Mesenchymal stem cell (in vitro differentiated cells and primary cell): ENCODE data around the gene SH2D5. TPM values are rescaled to one million over a fixed set of nuclear protein-coding genes. Genes with fewer than 3 reads are reported as not detected.

Experiments
- DNase-seq: peaks from one replicate; pipeline ENCODE4 v3.0.0-alpha.2; 2013
- H2AFZ ChIP-seq: one replicate; pipeline ENCODE4 v1.6.1; 2013; ENCODE audit warnings: low read depth, mild to moderate bottlenecking, control low read depth, inconsistent platforms, low read length, moderate library complexity
- H2AK5ac ChIP-seq: 2 replicates; pipeline ENCODE4 v1.6.1; 2013; ENCODE audit warnings: low read length, moderate library complexity, mild to moderate bottlenecking, inconsistent platforms; ENCODE audit not compliant: severe bottlenecking
- H2BK120ac ChIP-seq: one replicate; pipeline ENCODE4 v1.6.1; 2013; ENCODE audit warnings: low read depth, mild to moderate bottlenecking, inconsistent platforms, low read length, moderate library complexity
- H2BK12ac ChIP-seq, 2 experiments: one replicate each; pipeline ENCODE4 v1.6.1; 2013; ENCODE audit warnings: inconsistent platforms in 2 of 2, low read length in 2 of 2, mild to moderate bottlenecking in 2 of 2, moderate library complexity in 2 of 2, control low read depth in 1 of 2
- H2BK15ac ChIP-seq: one replicate; pipeline ENCODE4 v1.6.1; 2013; ENCODE audit warnings: mild to moderate bottlenecking, low read depth, inconsistent platforms; ENCODE audit not compliant: poor library complexity, severe bottlenecking
- H2BK5ac ChIP-seq: 2 replicates; pipeline ENCODE4 v1.6.1; 2013; ENCODE audit warnings: low read depth, mild to moderate bottlenecking, low read length, control low read depth, inconsistent platforms; ENCODE audit not compliant: poor library complexity, severe bottlenecking
- H3K14ac ChIP-seq, 2 experiments: one replicate each; pipeline ENCODE4 v1.6.1; 2013; ENCODE audit warnings: inconsistent platforms in 2 of 2, low read length in 2 of 2, control low read depth in 1 of 2, mild to moderate bottlenecking in 1 of 2, moderate library complexity in 1 of 2
- H3K18ac ChIP-seq, 2 experiments: one replicate each; pipeline ENCODE4 v1.6.1; 2013; ENCODE audit warnings: inconsistent platforms in 2 of 2, low read length in 2 of 2, control low read depth in 1 of 2, low read depth in 1 of 2, mild to moderate bottlenecking in 1 of 2
- H3K23ac ChIP-seq, 2 experiments: one replicate each; pipeline ENCODE4 v1.6.1; 2013; ENCODE audit warnings: inconsistent platforms in 2 of 2, low read length in 2 of 2, mild to moderate bottlenecking in 2 of 2, moderate library complexity in 2 of 2, control low read depth in 1 of 2
- H3K27ac ChIP-seq: 2 replicates; pipeline ENCODE4 v1.5.1; 2013; ENCODE audit warnings: mild to moderate bottlenecking, moderate library complexity, low read length, control low read depth, inconsistent platforms; ENCODE audit not compliant: poor library complexity, severe bottlenecking
- H3K27me3 ChIP-seq, 2 experiments: 2 replicates each; pipeline versions ENCODE4 v1.6.1 to v1.7.0; 2013; ENCODE audit warnings: low read length in 2 of 2, mild to moderate bottlenecking in 2 of 2, moderate library complexity in 2 of 2, control low read depth in 1 of 2, inconsistent platforms in 1 of 2; ENCODE audit not compliant: control insufficient read depth in 1 of 2, insufficient read depth in 1 of 2
- H3K36me3 ChIP-seq, 2 experiments: 2 replicates each; pipeline versions ENCODE4 v1.6.1 to v1.7.0; 2013; ENCODE audit warnings: low read length in 2 of 2, control low read depth in 1 of 2, inconsistent platforms in 1 of 2, low read depth in 1 of 2, mild to moderate bottlenecking in 1 of 2; ENCODE audit not compliant: insufficient read depth in 2 of 2, control insufficient read depth in 1 of 2
- H3K4ac ChIP-seq, 2 experiments: one replicate each; pipeline ENCODE4 v1.6.1; 2013; ENCODE audit warnings: inconsistent platforms in 2 of 2, low read length in 2 of 2, mild to moderate bottlenecking in 2 of 2, moderate library complexity in 2 of 2, control low read depth in 1 of 2, low read depth in 1 of 2
- H3K4me1 ChIP-seq: 2 replicates; pipeline ENCODE4 v1.6.1; 2013; ENCODE audit warnings: low read depth, low read length, control low read depth; ENCODE audit not compliant: control insufficient read depth, insufficient read depth
- H3K4me2 ChIP-seq: 2 replicates; pipeline ENCODE4 v1.6.1; 2013; ENCODE audit warnings: low read length, mild to moderate bottlenecking, inconsistent platforms; ENCODE audit not compliant: poor library complexity, severe bottlenecking
- H3K4me3 ChIP-seq, 2 experiments: 2 replicates each; pipeline versions ENCODE4 v1.5.1 to v1.7.0; 2013; ENCODE audit warnings: low read length in 2 of 2, mild to moderate bottlenecking in 2 of 2, control low read depth in 1 of 2, low read depth in 1 of 2; ENCODE audit not compliant: insufficient read depth in 1 of 2
- H3K79me1 ChIP-seq: replicated peaks from 2 replicates; pipeline ENCODE4 v1.6.1; 2013; ENCODE audit warnings: mild to moderate bottlenecking, control low read depth, low read length, inconsistent platforms; ENCODE audit not compliant: poor library complexity, severe bottlenecking
- H3K9ac ChIP-seq: 2 replicates; pipeline ENCODE4 v1.7.0; 2013; ENCODE audit warnings: mild to moderate bottlenecking, low read length, moderate library complexity
- H3K9me3 ChIP-seq: 2 replicates; pipeline ENCODE4 v1.7.0; 2013; ENCODE audit warnings: mild to moderate bottlenecking, low read length; ENCODE audit not compliant: control insufficient read depth
- H4K8ac ChIP-seq: one replicate; pipeline ENCODE4 v1.6.1; 2013; ENCODE audit warnings: inconsistent platforms, mild to moderate bottlenecking, low read length, moderate library complexity
- H4K91ac ChIP-seq: one replicate; pipeline ENCODE4 v1.6.1; 2013; ENCODE audit warnings: mild to moderate bottlenecking, low read length, inconsistent platforms
- WGBS: methylation state at CpG from one replicate; pipeline ENCODE4 v1.1.7; 2013; ENCODE audit warnings: mixed read lengths; 5-methylcytosine and 5-hydroxymethylcytosine counted together
- polyA plus RNA-seq, 2 experiments: library from polyadenylated mRNA; stranded (reverse); fragments of 200-250 nt; gene quantifications; one replicate each; pipeline ENCODE4 v1.2.3, GENCODE V29; 2013

Gene SH2D5
- 2.1 TPM for polyA plus RNA-seq (2013, experiment 1 of 2)
- polyA plus RNA-seq (2013, experiment 2 of 2): 2.2 TPM

DNA sequence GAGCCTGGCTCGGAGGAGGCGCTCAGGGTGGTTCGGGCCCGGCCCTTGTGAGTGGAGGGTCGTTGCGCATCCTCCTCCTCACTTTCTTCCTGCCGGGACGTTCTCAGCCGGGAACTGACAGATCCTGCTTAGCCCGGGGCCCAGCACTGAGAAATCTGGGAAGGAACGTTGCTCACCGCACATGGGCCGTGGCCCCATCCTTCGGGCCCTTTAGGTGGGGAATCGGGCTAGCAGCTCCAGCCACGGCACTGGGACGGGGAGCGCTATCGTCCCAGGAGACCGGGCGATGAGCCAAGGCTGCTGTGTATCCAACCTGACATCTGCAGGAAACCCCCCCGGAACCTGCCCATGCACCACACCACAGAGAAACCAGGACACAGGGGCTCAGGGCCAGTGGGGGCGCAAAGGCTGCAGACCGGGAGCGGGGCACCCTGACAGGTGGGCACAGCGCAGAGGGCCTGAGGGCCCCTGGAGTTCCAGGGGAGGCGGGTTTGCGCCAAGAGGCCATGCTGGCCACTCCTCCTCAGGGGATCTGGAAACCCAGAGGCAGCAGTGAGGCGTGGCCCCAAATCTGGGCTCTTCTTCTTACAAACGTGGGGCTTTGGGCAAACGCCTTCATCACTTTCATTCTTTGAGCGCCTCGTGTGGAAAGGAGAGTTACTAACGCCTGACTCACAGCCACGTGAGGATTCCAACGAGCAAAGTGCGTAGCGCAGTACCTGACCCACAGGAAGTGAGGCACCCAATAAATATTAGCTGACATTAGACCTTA lies at the start of gene SH2D5:
TSS of gene SH2D5 (minus strand) at position 116 of the 772 bp plus-strand sequence. CDS start 4,659 bp downstream, outside the sequence.
- peaks cover 26% of the 10 kb centered on the region for H3K79me1 ChIP-seq
- peak within 1 kb of the TSS; percentile 73 for H4K91ac ChIP-seq
- peak within 1 kb of the TSS; percentile 76 for H2BK120ac ChIP-seq
- peak within 1 kb of the TSS; percentile 94 for H3K4me2 ChIP-seq
- peaks cover 17% of the 10 kb centered on the region in 2 experiments for H3K36me3 ChIP-seq
- H3K14ac ChIP-seq: peak within 1 kb of the TSS in 1 of 2 experiments; percentile 71
- H3K18ac ChIP-seq: peak within 1 kb of the TSS; percentile 67 to 68
- no peak within 1 kb of the TSS for H3K23ac ChIP-seq
- peak within 1 kb of the TSS; percentile 32 for H2AFZ ChIP-seq
- H3K4me3 ChIP-seq: peak within 1 kb of the TSS; percentile 69 to 81
- peak; percentile 97 for DNase-seq
- H3K4ac ChIP-seq: peak within 1 kb of the TSS; percentile 2 to 57
- H4K8ac ChIP-seq: peak within 1 kb of the TSS; percentile 69
- peak within 1 kb of the TSS; percentile 88 for H3K9ac ChIP-seq
- H3K27ac ChIP-seq: peak within 1 kb of the TSS; percentile 79
- H2BK15ac ChIP-seq: peak within 1 kb of the TSS; percentile 6
- peak within 1 kb of the TSS; percentile 2 for H2AK5ac ChIP-seq
- H2BK5ac ChIP-seq: peak within 1 kb of the TSS; percentile 49
- H3K9me3 ChIP-seq: no peaks in the 10 kb centered on the region
- H3K4me1 ChIP-seq: peaks cover 38% of the 10 kb centered on the region
- peak within 1 kb of the TSS; percentile 35 to 70 for H2BK12ac ChIP-seq
- WGBS: 4% methylated on average over 34 of the region's 38 CpGs
- peaks cover 0 to 36% of the 10 kb centered on the region in 2 experiments for H3K27me3 ChIP-seq

GRCh38 chr1:20775700-20776099 lies 43.2 kb upstream of the SH2D5 start:
- Histone ChIP-seq H3K4ac (no peak overlapping the region), H2BK15ac (no peak overlapping the region), H2AFZ (no peak overlapping the region), H4K8ac (no peak overlapping the region), H3K36me3 (peaks cover 12 to 88% of the 10 kb centered on the region in 2 experiments), H3K14ac (no peak overlapping the region), H2BK5ac (no peak overlapping the region), H2AK5ac (no peak overlapping the region), H3K4me3 (no peak overlapping the region), H3K9me3 (no peaks in the 10 kb centered on the region), H3K4me1 (peaks cover 1% of the 10 kb centered on the region), H2BK12ac (no peak overlapping the region), H4K91ac (no peak overlapping the region), H2BK120ac (no peak overlapping the region), H3K9ac (no peak overlapping the region), H3K23ac (no peak overlapping the region), H3K27ac (no peak overlapping the region), H3K27me3 (no peaks in the 10 kb centered on the region), H3K4me2 (no peak overlapping the region), H3K18ac (no peak overlapping the region), H3K79me1 (peaks cover 5% of the 10 kb centered on the region)
- no peak for DNase-seq
- 100% methylated on average over 2 of the region's 4 CpGs for WGBS

DNA sequence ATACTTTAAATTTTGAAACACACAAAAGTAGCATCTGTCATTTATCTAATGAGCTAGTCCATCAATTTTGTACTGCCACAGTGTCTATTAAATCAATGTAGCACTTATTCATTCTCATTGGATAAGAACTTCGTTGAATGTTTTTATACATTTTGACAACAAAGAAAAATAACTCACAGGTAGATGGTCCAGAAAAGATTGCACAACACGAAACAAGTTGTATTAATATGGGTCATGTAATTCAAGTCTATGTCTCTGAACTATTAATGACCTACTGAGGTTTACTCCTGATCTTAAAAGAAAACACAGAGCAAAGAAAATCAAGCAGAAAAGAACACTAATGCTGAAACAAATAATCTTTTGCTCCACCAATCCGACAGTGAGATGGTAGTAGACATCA lies 39.3 kb upstream of the SH2D5 start:
- Histone ChIP-seq H2BK5ac (no peak overlapping the region), H3K36me3 (peaks cover 32 to 98% of the 10 kb centered on the region in 2 experiments), H2BK120ac (no peak overlapping the region), H3K23ac (no peak overlapping the region), H2BK12ac (no peak overlapping the region), H3K27me3 (no peaks in the 10 kb centered on the region), H3K4ac (no peak overlapping the region), H3K79me1 (peaks cover 18% of the 10 kb centered on the region), H3K18ac (no peak overlapping the region), H2BK15ac (no peak overlapping the region), H3K14ac (no peak overlapping the region), H3K9ac (no peak overlapping the region), H3K4me3 (no peak overlapping the region), H2AK5ac (no peak overlapping the region), H4K91ac (no peak overlapping the region), H3K27ac (no peak overlapping the region), H3K9me3 (no peaks in the 10 kb centered on the region), H4K8ac (no peak overlapping the region), H3K4me2 (no peak overlapping the region), H3K4me1 (no peaks in the 10 kb centered on the region), H2AFZ (no peak overlapping the region)
- WGBS: 67% methylated on average over 1 of the region's 3 CpGs
- DNase-seq: no peak

DNA sequence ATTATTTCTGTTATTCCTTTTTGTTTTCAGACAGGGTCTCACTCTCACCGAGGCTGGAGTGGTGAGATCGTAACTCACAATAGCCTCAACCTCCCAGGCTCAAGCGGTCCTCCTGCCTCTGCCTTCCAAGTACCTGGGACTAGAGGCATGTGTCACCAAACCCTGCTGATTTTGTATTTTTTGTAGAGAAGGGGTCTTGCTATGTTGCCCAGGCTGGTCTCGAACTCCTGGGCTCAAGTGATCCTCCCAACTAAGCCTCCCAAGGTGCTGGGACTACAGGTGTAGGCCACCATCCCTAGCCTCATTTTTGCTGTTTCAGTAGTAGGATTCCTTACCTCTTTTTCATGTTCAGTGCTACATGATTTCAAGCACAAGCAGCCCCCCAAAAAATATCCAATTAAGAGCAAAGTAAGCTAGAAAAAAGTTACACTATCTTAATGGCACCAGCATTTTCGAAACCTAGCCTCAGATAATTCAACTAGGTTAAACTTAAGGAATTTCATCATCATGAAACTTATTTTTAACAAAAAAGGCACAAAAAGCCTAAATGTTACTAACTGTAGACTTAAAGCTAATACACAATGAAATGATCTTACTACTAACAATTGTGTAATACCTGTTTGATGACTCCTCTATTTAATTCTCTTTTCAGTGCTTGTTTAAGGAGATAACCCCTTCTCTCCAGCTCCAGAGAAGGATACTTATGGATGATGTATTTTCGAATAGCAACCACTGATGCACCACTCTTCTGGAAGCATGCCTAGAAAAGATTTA lies 38.0 kb upstream of the SH2D5 start:
- Histone ChIP-seq H3K4me2 (no peak overlapping the region), H3K4me3 (no peak overlapping the region), H3K27ac (no peak overlapping the region), H4K8ac (no peak overlapping the region), H3K9me3 (no peaks in the 10 kb centered on the region), H2BK5ac (no peak overlapping the region), H3K18ac (no peak overlapping the region), H2BK15ac (no peak overlapping the region), H3K23ac (no peak overlapping the region), H2BK120ac (no peak overlapping the region), H2AFZ (no peak overlapping the region), H4K91ac (no peak overlapping the region), H2BK12ac (no peak overlapping the region), H3K27me3 (no peaks in the 10 kb centered on the region), H3K79me1 (peaks cover 27% of the 10 kb centered on the region), H2AK5ac (no peak overlapping the region), H3K4me1 (no peaks in the 10 kb centered on the region), H3K9ac (no peak overlapping the region), H3K14ac (no peak overlapping the region), H3K36me3 (peaks cover 42 to 99% of the 10 kb centered on the region in 2 experiments), H3K4ac (no peak overlapping the region)
- WGBS: 94% methylated on average over 5 of the region's 6 CpGs
- no peak for DNase-seq
